ENCODE measurements around the gene OPN3.

- no peak for TF ChIP-seq POLR2A (IDR thresholded peaks at IDR 0.05)
- no peak for TF ChIP-seq CTCF (IDR thresholded peaks at IDR 0.05)
These were observed 38.4 kb upstream of the OPN3 start for GRCh38 chr1:241678536-241678935.
